GM03348 (cell line): ENCODE measurements around the gene SLC9A1.
A peak's percentile ranks its signal among the peaks of the same experiment; 100 is the strongest.

Source experiments
- DNase-seq: peaks from one replicate; pipeline ENCODE4 v3.0.0; 2012; ENCODE audit warnings: low spot score

Gene SLC9A1

GRCh38 chr1:27070390-27071048 lies 84.4 kb downstream of the SLC9A1 start:
- DNase-seq: no peak

GRCh38 chr1:27068922-27069321 lies 86.0 kb downstream of the SLC9A1 start:
- no peak for DNase-seq

- no peak for DNase-seq
Observed at GRCh38 chr1:27065999-27066630, 88.8 kb downstream of the SLC9A1 start.

GRCh38 chr1:27060891-27061290 lies 94.0 kb downstream of the SLC9A1 start:
- no peak for DNase-seq

GRCh38 chr1:27058966-27059669 lies 95.8 kb downstream of the SLC9A1 start:
- no peak for DNase-seq

- DNase-seq: peak; percentile 36
Observed at GRCh38 chr1:27057801-27058625, 96.9 kb downstream of the SLC9A1 start.

GRCh38 chr1:27057389-27057788 lies 97.5 kb downstream of the SLC9A1 start:
- DNase-seq: no peak

GRCh38 chr1:27053977-27054753 lies 100.8 kb downstream of the SLC9A1 start:
- no peak for DNase-seq

GRCh38 chr1:27052527-27052926 lies 102.4 kb downstream of the SLC9A1 start:
- no peak for DNase-seq

GRCh38 chr1:27049607-27050006 lies 105.3 kb downstream of the SLC9A1 start:
- no peak for DNase-seq

- DNase-seq: no peak
Observed at GRCh38 chr1:27049100-27049499, 105.8 kb downstream of the SLC9A1 start.
